Smooth muscle cell (in vitro differentiated cells): ENCODE results near the gene ARFGAP2. TPM values are rescaled to one million over a fixed set of nuclear protein-coding genes. Genes with fewer than 3 reads are reported as not detected.

Experiments used
- DNase-seq: peaks from one replicate; lab custom pipeline; 2025; ENCODE audit not compliant: unreplicated experiment; lab: John Stamatoyannopoulos, UW
- H2AFZ ChIP-seq: fragments of 200-600 bp; sonication (generic); 2 replicates; pipeline ENCODE4 v1.6.0; 2016; ENCODE audit warnings: antibody characterized with exemption, low read depth, mild to moderate bottlenecking
- H3F3A ChIP-seq: fragments of 200-600 bp; sonication (generic); 2 replicates; pipeline ENCODE4 v1.6.0; 2017; ENCODE audit warnings: antibody characterized with exemption, low read depth
- H3K27ac ChIP-seq: fragments of 200-600 bp; sonication (generic); 2 replicates; pipeline ENCODE4 v1.5.1; 2016; ENCODE audit warnings: low read depth, mild to moderate bottlenecking
- H3K27me3 ChIP-seq: fragments of 200-600 bp; sonication (generic); 2 replicates; pipeline ENCODE4 v1.6.1; 2016; ENCODE audit warnings: low read depth, mild to moderate bottlenecking
- H3K36me3 ChIP-seq: fragments of 200-600 bp; sonication (generic); 2 replicates; pipeline ENCODE4 v1.5.1; 2016; ENCODE audit warnings: low read depth
- H3K4me1 ChIP-seq: fragments of 200-600 bp; sonication (generic); 2 replicates; pipeline ENCODE4 v1.5.1; 2016; ENCODE audit warnings: low read depth
- H3K4me2 ChIP-seq: fragments of 200-600 bp; sonication (generic); 2 replicates; pipeline ENCODE4 v1.6.0; 2016; ENCODE audit warnings: mild to moderate bottlenecking
- H3K4me3 ChIP-seq: fragments of 200-600 bp; sonication (generic); 2 replicates; pipeline ENCODE4 v1.5.1; 2016; ENCODE audit warnings: mild to moderate bottlenecking
- H3K79me2 ChIP-seq: fragments of 200-600 bp; sonication (generic); 2 replicates; pipeline ENCODE4 v1.6.0; 2016; ENCODE audit warnings: low read depth, mild to moderate bottlenecking
- H3K9ac ChIP-seq: fragments of 200-600 bp; sonication (generic); 2 replicates; pipeline ENCODE4 v1.6.0; 2016; ENCODE audit warnings: low read depth
- H3K9me3 ChIP-seq: fragments of 200-600 bp; sonication (generic); replicated peaks from 2 replicates; pipeline ENCODE4 v1.5.1; 2016; ENCODE audit warnings: low read depth
- H4K20me1 ChIP-seq: fragments of 200-600 bp; sonication (generic); 2 replicates; pipeline ENCODE4 v1.6.0; 2016; ENCODE audit warnings: low read depth
- WGBS: methylation state at CpG from one replicate; pipeline ENCODE4 v1.1.7; 2016; ENCODE audit warnings: low lambda C conversion rate; 5-methylcytosine and 5-hydroxymethylcytosine counted together
- polyA plus RNA-seq: library from polyadenylated mRNA; unstranded; fragments of >200 nt; fragmentation: Nextera tagmentation; extraction: Ambion mirVana; gene quantifications from 2 replicates; pipeline ENCODE4 v1.2.1, GENCODE V29; 2016
- total RNA-seq: library from RNA; depleted of rRNA; stranded (reverse); fragments of >200 nt; gene quantifications from 2 replicates; pipeline ENCODE4 v1.2.3, GENCODE V29; 2014
- TF ChIP-seq, protein P1 (sequence below): fragments of 200-600 bp; sonication (generic); IDR thresholded peaks from 2 replicates; pipeline ENCODE4 v1.5.1; 2017; ENCODE audit warnings: borderline replicate concordance, mild to moderate bottlenecking, antibody characterized with exemption; ENCODE audit not compliant: insufficient read depth, poor library complexity, severe bottlenecking

ARFGAP2 gene
- total RNA-seq (71.9 and 76.5 TPM in 2 replicates), polyA plus RNA-seq (58.6 and 70.1 TPM in 2 replicates)

DNA sequence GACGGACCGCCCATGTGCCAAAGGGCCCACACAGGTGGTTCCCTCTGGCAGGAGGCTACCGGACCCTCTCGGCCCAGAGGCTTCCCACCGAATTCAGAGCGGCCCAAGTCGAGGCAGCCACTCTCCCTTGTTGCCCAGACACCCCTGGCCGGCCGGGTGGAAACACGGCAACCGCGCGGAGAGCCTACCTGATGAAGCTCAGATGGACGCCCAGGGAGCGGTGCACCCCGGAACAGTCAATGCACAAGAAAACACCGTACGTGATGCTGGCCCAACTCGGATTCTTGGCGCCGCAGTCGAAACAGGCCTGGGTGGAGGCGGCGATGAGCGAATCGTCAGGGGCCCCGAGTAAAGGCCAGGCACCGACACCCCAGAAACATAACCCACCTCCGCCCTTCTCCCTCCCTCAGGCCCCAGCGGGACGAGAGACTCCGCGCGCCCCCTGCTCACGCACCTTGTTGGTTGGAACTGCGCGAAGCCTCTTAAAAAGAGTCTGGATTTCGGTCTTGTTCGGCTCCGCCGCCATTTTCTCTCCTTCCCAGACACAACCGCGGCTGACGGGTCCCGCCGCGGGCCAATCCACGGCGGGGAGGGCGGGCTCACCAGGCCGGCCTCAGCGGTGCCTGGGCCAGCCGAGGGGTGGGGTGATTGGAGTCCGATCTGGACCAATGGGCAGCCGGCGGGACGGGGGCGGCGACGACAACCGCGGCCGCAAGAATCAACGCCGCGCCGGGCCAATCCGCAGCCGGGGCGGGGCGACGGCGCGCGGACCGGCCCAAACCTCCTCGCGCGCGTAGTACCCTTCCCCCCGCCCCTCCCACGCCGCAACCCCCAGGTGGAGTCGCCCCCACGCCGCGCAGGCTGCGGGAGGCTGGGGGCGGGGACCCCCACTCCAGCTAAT lies at the start of gene ARFGAP2:
Gene ARFGAP2, minus strand, starts transcription at position 552 of the 901 bp plus-strand sequence. Its CDS starts 26 bp downstream, at position 526.
- H3K4me2 ChIP-seq = peak within 1 kb of the TSS; percentile 89
- H3K4me1 ChIP-seq = peaks cover 6% of the 10 kb centered on the region
- peaks cover 6% of the 10 kb centered on the region for H3F3A ChIP-seq
- peak within 1 kb of the TSS; percentile 100 for H3K9ac ChIP-seq
- no peaks in the 10 kb centered on the region for H3K36me3 ChIP-seq
- H4K20me1 ChIP-seq = peaks cover 23% of the 10 kb centered on the region
- H2AFZ ChIP-seq = peak within 1 kb of the TSS; percentile 68
- WGBS = under 1% methylated on average over 65 of the region's 89 CpGs
- no peaks in the 10 kb centered on the region for H3K9me3 ChIP-seq
- TF ChIP-seq, protein P1, sequence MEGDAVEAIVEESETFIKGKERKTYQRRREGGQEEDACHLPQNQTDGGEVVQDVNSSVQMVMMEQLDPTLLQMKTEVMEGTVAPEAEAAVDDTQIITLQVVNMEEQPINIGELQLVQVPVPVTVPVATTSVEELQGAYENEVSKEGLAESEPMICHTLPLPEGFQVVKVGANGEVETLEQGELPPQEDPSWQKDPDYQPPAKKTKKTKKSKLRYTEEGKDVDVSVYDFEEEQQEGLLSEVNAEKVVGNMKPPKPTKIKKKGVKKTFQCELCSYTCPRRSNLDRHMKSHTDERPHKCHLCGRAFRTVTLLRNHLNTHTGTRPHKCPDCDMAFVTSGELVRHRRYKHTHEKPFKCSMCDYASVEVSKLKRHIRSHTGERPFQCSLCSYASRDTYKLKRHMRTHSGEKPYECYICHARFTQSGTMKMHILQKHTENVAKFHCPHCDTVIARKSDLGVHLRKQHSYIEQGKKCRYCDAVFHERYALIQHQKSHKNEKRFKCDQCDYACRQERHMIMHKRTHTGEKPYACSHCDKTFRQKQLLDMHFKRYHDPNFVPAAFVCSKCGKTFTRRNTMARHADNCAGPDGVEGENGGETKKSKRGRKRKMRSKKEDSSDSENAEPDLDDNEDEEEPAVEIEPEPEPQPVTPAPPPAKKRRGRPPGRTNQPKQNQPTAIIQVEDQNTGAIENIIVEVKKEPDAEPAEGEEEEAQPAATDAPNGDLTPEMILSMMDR = no peak
- H3K27me3 ChIP-seq = no peaks in the 10 kb centered on the region
- peaks cover 45% of the 10 kb centered on the region for H3K79me2 ChIP-seq
- H3K27ac ChIP-seq = peak within 1 kb of the TSS; percentile 96
- DNase-seq = peak; percentile 84
- peak within 1 kb of the TSS; percentile 92 for H3K4me3 ChIP-seq

DNA sequence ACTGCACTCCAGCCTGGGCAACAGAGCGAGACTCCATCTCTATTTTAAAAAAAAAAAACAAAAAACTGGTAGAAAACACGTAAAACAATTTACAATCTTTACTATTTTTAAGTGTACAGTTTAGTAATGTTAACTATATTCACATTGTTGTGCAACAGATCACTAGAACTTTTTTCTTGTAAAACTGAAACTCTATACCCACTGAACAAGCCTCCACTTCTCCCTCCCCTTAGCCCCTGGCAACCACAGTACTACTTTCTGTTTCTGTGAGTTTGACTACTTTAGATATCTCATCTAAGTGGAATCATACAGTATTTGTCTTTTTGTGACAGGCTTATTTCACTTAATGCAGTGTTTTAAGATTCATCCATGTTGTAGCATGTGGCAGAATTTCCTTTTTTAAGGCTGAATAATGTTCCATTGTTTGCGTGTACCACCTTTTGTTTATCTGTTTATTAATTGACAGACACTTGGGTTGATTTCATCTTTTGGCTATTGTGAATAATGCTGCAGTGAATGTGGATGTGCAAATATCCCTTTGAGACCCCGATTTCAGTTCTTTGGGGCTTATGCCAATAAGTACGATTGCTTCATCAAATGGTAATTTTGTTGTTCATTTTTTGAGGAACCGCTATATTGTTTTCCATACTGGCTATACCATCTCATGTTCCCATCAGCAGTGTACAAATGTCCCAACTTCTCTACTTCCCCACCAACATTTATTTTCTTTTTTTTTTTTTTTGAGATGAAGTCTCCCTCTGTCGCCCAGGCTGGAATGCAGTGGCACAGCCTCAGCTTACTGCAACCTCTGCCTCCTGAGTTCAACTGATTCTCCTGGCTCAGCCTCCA lies 49.1 kb upstream of the ARFGAP2 start:
- Histone ChIP-seq H3K36me3 (no peaks in the 10 kb centered on the region), H2AFZ (no peak overlapping the region), H3F3A (no peaks in the 10 kb centered on the region), H3K9ac (no peak overlapping the region), H3K27me3 (no peaks in the 10 kb centered on the region), H3K4me1 (no peaks in the 10 kb centered on the region), H3K27ac (no peak overlapping the region), H4K20me1 (peaks cover 48% of the 10 kb centered on the region), H3K79me2 (peaks cover 3% of the 10 kb centered on the region), H3K4me2 (no peak overlapping the region), H3K9me3 (no peaks in the 10 kb centered on the region), H3K4me3 (no peak overlapping the region)
- 98% methylated on average over 7 of the region's 7 CpGs for WGBS
- DNase-seq = no peak
- TF ChIP-seq, protein P1 = no peak

DNA sequence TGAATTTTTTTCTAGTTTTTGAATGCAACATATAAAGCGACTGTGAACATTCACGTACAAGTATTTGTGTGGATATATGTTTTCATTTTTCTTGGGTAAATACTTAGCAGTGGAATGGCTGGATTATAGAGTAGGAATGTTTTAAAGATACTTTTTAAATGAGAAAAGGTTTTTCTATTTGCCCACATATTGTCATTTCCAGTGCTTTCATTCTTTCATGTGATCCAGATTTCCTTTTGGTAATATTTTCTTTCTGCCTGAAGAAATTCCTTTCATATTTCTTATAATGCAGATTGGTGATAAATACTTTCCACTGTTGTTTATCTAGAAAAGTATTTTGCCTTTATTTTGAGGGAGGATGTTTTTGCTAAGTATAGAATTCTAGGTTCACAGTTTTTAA lies 46.0 kb upstream of the ARFGAP2 start:
- Histone ChIP-seq H3K27me3 (no peaks in the 10 kb centered on the region), H3K79me2 (peaks cover 22% of the 10 kb centered on the region), H3K36me3 (no peaks in the 10 kb centered on the region), H3K4me1 (peaks cover 3% of the 10 kb centered on the region), H3K4me2 (no peak overlapping the region), H3K4me3 (no peak overlapping the region), H3F3A (peaks cover 2% of the 10 kb centered on the region), H3K9ac (no peak overlapping the region), H3K9me3 (no peaks in the 10 kb centered on the region), H3K27ac (no peak overlapping the region), H2AFZ (no peak overlapping the region), H4K20me1 (peaks cover 71% of the 10 kb centered on the region)
- 97% methylated on average over 2 of the region's 2 CpGs for WGBS
- DNase-seq = no peak
- TF ChIP-seq, protein P1 = no peak
